Inflammatory macrophage treated with lipopolysaccharide for 1 hour (primary cell): ENCODE measurements around the gene AIF1.
"Not testable (repeated sequence)": the region's sequence is repeated elsewhere in the genome, so short reads cannot be mapped to it uniquely, and the experiment has no call there.

ENCODE experiments used
- DNase-seq, 2 donors: peaks; one replicate each; pipeline ENCODE4 v3.0.0-alpha.2; 2020 to 2022

AIF1 gene

DNA sequence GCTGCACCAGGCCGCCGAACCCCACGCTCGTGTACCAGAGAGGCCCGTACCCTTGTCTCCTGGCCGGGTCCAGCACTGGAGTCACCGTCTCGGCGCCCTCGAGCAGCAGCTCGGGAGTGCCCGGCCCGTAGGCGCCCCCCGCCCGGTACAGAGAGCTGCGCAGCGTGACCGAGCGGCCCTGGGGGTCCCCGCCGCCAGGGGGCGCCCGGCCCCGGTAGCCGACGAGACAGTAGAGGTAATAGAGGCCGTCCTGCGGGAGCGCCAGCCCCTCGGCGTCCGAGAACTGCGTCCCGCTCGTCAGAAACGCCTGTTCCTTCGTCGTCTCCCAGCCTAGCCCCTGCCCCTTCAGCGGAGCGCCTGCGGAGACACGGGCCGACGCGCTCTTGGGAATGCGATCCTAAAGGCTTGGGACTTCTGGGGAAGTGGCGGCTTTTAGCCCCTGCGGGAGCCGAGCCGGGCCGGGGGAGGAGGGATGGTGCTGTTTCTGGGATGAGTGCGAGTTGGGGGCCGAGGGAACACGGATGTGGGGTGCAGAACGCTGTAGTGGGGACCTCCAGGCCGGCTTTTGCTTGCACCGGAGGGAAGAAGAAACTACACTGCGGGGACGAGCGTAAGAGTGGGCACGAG, 34.1 kb upstream of the AIF1 start:
- DNase-seq, result peak; percentile 64 to 82

DNA sequence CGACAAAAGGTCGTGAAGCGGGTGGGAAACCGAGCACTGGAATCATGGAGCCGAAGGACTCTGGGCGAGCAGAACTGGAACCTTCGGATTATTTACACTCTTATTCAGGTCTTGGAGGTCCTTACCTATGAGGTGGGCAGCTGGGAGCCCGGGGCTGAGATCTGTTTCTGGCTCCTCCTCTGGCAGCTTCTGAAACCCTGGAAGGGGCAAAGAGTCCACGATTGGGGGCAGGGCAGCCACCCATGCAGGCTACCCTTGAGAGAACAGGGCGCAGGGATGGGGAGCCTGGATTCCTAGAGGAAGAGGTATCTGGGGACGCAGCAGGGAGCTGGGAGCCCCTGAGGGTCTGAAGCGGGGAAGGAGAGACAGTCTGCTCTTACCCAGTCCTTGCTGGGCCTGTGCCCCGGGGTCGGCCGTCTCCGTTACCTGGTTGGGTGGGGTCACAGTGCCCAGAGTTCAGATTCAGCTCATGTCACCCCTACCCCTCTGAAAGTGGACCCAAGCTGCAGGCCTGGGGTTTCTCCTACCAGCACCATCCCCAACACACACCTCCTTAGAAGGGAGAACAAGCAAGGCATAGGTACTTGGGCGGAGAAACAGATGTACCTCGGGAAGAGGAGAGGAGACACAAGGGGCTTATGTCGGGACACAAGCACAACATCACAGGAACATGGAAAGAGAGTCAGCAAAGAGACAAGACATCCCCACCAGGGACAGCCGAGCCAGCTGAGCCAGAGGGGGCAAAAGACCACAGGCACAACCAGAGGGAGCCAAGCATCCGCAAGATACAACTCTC, 33.4 kb upstream of the AIF1 start:
- peak in 1 of 2 donors; percentile 9 for DNase-seq

DNA sequence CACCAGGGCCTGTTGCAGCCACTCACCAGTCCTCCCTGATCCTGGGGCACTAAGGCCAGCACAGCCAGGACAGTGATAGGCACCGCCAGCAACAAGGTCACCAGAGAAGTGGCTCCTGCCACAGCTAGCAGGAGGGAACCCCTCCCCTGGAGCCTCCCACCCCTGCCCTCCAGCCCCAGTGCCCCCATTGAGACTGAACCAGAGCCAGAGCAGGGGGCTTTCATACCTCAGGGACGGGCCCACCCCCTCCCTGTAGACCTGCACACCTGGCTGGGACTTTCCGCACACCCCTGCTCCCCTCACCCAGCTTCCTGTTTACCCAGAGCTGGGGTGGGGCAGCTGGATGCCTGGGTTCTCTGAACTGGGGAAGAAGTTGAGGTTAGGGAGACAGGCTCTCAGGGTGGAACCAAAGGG, 32.8 kb upstream of the AIF1 start, which contains the start of gene LTB:
LTB (minus strand) TSS at position 195 of the 414 bp plus-strand sequence; CDS start at position 188, 7 bp downstream.
- DNase-seq, result no peak

DNA sequence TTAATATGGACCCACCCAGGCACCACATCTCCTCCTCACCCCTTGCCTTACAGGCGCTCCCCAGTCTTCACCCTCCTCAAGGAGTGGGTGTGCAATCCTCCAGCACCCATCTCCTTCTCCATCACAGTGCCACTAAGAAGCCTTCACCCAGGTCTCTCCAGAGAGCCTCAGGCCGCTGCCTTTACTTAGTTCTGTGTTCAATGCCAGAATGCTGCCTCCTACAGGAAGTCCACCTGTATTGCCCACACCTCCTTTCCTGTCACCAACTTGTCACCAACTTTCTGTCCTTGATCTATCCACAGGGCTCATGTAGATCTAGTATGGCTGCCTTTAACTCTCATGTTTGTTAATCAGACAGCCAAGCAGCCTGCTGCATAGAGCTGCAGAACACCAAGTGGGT, 29.5 kb upstream of the AIF1 start:
- peak in 1 of 2 donors; percentile 22 for DNase-seq

DNA sequence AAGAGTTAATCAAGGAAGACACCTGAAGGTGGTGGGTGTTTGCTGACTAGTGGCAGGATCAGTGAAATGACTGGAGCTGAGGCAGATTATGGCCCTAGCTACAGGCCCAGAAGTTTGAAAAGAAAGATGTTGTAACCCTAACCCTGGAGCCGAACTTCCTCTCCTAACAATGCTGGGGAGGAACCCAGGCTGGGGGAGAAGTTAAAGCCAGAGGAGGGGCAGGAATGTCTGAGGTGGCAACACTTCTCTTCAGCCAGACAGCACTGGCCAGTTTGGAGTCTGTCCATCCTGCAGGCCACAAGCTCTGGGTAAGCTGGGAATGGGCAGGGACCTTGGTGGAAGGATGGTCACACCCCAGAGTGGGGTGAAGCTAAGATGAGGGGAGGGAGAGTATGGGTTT, 29.0 kb upstream of the AIF1 start, which contains the start of gene LST1:
LST1 (plus strand) TSS at position 270 of the 400 bp plus-strand sequence. CDS start 1,023 bp downstream, outside the sequence.
- peak; percentile 80 to 81 for DNase-seq

DNA sequence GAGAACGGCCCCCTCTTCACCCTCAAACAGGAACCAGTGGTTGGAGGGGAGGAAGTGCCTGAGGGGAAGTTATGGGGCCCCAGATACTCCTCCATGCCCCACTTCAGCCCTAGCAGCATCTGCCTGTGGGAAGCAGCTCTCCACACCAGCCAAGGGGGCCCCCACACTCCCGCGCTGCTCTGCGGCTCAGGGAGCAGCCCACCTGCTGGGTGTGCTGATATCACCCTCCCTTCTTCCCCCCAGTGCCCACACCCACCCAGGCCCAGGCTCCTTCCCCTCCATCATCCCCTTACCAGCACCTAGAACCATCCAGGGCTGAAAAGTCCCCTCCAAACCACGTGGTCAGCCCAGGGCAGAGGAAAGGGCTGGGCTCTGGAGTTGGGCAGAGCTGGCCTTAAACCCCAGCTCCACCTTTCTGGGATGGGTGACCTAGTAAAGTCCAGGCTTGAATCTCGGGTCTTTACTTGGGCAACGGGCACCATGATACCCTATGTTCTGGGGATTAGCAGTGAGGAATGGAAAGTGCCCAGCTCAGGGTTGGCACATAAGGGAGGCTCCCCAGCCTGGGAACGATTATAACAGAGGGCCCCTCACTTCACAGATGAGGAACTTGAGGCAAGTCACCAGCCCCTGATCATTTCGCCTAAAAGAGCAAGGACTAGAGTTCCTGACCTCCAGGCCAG, 28.3 kb upstream of the AIF1 start:
- peak; percentile 68 to 76 for DNase-seq

DNA sequence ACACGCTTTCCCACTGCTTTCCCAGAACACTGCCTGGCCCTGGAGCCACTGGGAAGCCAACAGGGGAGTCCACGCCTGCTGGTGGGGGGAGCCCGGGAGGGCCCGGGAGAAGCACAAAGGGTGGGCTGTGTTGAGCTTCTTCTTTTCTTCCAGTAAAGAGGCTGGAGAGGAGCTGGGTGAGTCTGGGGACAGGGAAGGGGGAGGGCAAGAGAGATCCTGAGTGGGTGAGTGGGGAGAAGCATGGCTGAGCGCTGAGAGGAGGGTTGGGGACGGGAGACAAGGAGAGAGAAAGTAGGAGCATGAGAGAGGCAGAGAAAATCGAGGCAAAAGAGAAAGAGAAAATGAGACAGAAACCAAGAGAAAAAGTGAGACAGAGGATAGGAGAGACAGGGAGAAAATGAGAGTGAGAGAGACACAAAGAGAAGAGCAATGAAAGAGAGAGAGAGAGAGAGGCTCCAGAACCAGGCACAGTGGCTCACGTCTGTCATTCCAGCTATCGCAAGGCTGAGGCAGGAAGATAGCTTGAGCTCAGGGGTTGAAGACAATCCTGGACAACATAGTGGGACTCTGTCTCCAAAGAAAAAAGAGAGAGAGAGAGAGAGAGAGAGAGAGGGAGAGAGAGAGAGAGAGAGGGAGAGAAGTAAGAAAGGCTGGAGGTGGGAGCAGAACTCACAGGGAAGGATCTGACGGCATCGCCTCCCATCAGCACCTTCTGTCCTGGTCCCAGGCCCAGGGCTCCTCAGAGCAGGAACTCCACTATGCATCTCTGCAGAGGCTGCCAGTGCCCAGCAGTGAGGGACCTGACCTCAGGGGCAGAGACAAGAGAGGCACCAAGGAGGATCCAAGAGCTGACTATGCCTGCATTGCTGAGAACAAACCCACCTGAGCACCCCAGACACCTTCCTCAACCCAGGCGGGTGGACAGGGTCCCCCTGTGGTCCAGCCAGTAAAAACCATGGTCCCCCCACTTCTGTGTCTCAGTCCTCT, 26.9 kb upstream of the AIF1 start:
- peak; percentile 3 to 34 for DNase-seq

DNA sequence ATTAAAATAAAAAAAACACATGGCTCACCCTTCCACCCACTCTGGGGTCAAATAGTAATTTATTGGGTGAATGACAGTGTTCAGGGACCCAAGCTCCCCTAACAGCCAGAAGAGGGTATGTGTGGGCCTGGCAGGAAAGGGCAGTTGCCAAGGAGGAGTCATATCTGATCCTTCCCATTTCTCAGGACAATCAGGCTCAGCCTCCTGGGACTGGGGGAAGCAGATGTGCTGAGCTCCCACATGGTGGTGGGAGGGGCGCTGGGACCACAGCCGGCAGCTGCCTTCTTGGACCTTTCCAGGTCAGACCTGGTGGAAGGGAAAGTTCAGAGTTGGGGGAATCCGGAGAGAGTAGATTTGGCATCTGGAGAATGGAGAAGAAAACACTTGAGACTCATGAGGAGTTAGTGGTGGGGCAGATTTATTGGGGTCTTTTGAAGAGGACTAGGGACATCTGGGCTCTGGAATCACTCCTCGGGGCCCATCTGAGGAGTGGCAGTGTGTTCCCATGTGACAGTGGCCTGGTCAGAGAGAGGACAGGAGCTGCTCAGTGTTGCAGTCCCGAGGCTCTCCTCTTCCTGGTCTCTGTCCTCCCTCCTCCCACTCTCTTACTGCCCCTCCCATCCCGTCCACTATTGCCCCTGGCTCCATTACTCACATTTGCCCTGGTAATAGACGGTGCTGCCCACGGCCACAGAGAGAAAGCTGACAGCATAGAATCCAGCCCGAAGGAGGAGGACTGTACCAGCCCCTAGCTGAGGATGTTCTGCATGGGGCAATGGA, 26.0 kb upstream of the AIF1 start:
- DNase-seq, result peak; percentile 42 to 79

DNA sequence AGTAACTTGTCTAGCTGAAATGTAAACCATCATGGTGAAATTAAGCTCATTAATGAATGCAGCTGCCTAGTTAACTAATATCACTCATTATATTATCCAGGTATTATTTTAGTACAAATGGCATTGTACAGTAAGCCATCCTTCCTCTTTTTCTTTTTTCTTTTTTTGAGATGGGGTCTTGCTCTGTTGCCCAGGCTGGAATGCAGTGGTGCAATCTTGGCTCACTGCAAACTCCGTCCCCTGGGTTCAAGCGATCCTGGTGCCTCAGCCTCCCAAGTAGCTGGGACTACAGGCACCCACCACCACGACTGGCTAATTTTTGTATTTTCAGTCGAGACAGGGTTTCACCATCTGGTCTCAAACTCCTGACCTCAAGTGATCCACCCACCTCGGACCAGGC, 24.3 kb upstream of the AIF1 start:
- not testable (repeated sequence) for DNase-seq

DNA sequence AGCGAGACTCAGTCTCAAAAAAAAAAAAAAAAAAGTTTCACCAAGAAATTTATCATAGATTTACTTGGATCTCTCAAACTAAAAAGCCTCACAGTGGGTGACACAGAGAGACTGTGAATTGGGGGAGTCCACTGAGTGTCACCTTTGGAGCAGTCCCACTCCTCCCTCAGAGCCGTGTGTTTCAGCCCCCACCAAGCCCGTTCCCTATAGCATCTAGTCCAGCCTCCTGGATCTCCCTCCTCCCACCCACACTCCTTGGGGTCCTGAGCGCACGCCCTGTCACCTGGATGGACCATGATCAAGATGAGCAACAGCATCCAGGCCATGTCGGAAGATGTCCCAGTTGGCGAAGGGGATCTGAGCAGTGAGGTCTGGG, 22.6 kb upstream of the AIF1 start:
- no peak for DNase-seq

DNA sequence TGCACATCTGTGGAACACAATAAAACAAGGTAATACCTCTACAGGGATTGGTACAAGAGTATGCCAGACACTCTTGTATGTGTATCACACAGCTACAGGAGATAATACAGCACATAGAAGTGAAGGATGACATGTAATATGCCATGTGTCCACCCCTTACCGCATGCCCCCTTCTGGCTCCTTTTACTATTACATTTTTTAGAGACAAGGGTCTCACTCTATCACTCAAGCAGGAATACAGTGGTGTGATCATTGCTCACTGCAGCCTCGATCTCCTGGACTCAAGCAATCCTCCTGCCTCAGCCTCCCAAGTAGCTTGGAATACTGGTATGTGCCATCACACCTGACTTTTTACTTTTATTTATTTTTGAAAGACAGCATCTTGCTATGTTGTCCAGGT, 18.0 kb upstream of the AIF1 start:
- peak; percentile 35 to 65 for DNase-seq

DNA sequence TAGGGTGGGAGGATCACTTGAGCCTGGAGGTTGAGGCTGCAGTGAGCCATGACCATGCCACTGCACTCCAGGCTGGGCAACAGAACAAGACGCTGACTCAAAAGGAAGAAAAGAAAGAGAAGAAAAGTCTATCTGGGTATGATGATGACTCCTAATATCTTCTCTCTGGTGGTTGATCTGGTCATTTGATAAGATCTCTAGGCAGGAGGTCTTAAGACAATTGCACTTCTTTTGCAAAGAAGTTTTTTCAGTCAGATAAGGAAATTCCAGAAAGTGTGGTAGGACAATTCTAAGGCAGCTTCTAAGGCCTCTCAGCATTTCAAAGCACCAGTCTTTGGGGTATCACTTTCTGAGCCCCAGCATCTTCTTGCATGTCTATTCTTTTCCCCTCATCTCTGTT, 7.7 kb upstream of the AIF1 start:
- DNase-seq, result no peak

DNA sequence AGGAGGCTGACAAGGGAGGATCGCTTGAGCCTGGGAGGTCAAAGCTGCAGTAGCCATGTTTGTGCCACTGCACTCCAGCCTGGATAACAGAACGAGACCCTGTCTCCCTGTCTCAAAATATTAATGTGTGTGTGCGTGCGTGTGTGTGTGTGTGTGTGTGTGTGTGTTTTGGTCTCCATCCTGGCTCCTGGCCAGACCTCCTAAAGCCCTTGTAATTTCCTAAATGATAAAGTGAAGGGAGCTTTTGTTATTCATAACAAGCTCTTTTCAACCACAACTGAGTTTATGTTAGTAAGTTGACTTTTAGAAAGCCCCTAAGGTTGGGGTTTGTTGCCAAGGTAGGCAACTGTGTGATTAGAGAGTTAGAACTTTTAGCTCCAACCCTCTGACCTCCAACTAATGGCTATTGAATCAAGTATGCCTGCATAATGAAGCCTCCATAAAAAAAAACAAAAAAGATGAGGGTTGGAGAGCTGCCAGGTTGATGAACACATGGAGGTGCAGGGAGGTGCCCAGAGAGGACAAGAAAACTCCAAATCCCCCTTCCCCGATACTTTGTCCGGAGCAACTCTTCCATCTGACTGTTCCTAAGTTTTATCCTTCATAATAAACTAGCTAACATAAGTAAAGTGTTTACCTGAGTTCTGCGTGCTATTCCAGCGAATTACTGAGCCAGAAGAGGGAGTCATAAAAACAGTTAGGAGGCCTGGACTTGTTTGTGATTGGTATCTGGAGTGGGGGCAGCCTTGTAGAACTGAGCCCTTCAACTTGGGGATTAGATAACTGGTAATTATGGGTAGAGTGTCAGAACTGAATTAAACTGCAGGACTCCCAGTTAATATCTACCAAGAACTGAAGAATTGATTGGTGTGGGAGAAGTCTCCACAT, 5.3 kb upstream of the AIF1 start:
- DNase-seq, result no peak

DNA sequence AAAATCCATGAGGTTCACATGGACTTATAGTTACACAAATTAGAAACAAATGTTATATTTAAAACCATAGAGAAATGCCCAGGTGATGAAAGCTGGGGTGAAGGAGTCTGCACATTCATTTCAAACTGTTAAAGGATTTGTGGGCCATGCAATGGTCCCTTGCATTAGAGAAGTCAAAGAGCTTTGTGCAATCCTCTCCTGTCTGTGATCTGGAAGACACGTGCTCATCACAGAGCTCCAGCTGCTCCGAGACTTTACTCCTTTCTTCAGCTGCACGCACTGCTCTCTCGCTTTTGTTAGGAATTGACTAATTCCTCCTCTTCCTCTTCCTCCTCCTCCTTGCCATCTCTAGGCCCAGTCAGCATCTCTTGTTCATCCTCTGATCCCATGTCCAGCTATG, 4.1 kb upstream of the AIF1 start:
- peak in 1 of 2 donors; percentile 24 for DNase-seq

DNA sequence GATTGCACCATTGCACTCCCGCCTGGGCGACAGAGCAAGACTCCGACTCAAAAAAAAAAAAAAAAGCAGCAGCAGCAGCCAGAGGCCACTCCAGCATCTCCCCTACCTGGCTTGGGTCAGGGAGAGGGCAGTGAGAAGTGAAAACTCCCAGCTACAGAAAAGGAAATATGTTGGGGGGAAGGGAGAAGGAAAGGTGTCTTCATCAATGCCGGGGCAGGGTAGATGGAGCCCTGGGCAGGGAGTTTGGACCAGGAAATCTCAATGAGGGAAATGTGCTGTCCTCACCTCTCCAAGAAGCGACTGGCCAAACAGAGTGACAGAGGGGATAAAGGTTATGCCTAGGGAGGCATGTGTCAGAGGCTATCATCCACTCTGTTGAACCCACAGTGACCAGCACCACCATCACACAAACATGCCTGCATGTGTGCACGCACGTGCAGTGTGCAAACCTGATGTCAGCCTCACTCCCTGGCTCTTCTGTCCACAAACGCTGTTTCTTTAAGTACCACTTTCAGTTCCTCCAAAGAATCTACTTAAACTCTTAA, 887 bp upstream of the AIF1 start:
- peak; percentile 20 to 63 for DNase-seq

DNA sequence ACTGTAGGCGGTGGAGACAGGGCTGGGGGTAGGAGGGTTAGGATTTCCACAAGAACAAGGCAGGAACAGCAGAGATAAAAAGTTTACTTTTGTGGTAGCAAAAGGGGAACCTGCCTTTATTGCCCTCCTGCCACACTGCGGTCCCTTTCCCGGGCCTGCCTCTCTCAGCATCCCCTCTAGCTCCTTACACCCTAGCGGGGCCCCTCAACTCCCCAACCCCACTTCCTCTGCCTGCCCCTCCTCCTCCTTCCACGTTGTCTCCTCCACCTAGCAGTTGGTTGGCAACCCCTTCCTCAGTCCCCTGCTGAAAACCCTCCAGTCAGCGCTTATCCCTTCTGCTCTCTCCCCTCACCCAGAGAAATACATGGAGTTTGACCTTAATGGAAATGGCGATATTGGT, 714 bp downstream of the AIF1 start:
- no peak for DNase-seq

DNA sequence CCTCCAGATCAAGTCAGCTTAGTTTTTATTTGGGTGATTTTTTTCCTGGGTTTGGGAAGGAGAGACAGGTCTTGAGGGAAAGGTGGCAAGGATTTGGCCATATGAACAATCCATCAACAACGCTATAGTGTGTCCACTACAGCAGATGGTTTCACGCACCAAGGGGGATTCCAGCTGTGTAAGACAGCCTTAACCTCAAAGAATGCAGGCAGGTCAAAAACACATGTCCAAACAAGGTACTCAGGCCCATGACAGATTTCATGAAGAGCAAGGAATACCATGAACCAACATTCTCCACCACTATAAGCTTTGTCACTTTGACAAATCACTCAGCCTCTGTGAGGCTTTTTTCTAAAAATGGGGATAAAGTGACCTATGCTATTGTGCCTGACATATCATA, 2.0 kb downstream of the AIF1 start:
- no peak for DNase-seq

DNA sequence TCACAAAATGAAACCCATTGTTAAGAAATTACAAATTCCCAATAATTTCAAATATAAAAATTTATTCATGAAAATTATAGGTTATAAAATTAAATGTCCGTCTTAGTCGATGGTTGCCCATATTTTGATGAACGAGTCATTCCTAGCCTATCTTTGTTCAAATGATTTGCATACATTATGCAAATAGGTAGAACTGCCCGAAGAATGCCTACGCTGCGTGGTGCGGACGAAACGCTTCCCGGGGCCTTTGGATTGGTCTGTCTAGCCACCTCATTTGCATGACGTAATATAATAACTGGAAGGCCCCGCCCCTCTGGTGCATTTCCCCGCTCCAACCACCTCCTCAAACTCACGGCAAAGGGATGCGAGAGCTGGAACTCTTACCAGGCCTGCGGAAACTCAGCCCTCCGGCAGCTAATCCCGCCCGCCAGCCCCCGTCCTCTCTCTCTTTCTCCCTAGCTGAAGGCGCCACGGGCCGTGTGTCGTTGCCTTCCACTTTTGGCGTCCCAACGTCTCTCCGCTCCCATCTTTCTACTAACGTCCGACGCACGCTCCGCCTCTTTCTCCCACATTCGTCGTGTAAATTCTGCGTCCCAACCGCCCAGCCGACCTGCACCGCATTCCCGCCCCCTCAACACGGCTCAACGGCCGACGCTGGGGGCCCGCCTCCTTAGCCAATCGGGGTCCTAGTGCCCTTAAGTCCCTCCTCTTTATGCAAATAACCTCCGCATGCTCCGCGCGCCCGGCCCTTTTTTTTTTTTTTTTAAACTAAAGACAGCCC, 5.0 kb downstream of the AIF1 start:
- DNase-seq, result peak; percentile 98 to 99

DNA sequence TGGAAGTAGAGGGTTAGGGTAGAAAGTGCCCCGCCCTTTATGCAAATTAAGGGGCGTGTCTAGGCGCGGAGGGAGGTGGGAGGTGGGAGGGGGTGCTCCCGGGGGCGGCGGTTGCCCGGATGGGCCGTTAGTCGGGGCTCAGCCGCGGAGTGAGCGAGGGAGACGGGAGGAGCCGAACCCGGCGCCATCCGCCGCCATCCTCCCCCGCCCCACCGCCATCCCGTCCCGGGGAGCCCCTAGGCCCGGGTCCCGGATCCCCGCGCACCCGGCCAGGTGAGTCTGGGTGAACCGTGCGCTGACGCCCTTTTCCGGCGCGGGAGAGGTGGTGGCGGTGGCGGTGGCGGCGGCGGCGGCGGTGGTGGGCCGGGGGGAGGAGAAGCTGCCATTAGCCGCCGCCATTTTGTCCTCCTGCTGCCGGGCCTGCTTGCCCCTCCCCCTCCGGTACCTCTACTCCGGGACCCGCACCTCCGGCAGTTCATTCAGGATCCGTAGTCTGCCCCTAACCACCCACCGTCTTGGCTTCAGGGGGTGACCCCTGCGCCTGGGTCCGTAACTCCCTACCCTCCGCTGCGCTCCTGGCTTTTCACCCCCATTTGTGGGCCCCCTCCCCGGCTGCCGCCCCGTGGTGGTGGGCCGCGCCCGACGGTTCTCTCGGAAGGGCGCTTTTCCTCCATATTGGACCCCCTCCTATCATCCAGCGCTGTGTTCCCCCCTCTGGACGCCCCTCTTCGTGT, 5.7 kb downstream of the AIF1 start, which contains the start of gene PRRC2A:
PRRC2A (plus strand) TSS at position 130 of the 734 bp plus-strand sequence. CDS start 2,075 bp downstream, outside the sequence.
- peak in 1 of 2 donors; percentile 52 for DNase-seq
